Middle frontal gyrus (tissue), 1 donor: Measurements from ENCODE around the gene MSRB3.

Experiments
- DNase-seq: peaks from one replicate; pipeline ENCODE4 v3.0.0-alpha.2; 2015; ENCODE audit warnings: low spot score; ENCODE audit errors: extremely low spot score

The MSRB3 gene

GRCh38 chr12:65391711-65392110, 113.2 kb downstream of the MSRB3 start:
- DNase-seq: no peak

GRCh38 chr12:65392491-65392890, 114.0 kb downstream of the MSRB3 start:
- no peak for DNase-seq

GRCh38 chr12:65403188-65403587, 124.7 kb downstream of the MSRB3 start:
- no peak for DNase-seq

GRCh38 chr12:65407388-65408149, 129.1 kb downstream of the MSRB3 start:
- no peak for DNase-seq

GRCh38 chr12:65408441-65408840, 130.0 kb downstream of the MSRB3 start:
- no peak for DNase-seq

GRCh38 chr12:65409726-65410125, 131.2 kb downstream of the MSRB3 start:
- no peak for DNase-seq

- no peak for DNase-seq
These were observed 132.7 kb downstream of the MSRB3 start for GRCh38 chr12:65411171-65411570.

GRCh38 chr12:65414526-65414925, 136.0 kb downstream of the MSRB3 start:
- DNase-seq: no peak

- DNase-seq: no peak
These were observed 137.3 kb downstream of the MSRB3 start for GRCh38 chr12:65415826-65416225.

- DNase-seq: no peak
These were observed 141.0 kb downstream of the MSRB3 start for GRCh38 chr12:65419284-65420072.

- no peak for DNase-seq
These were observed 142.5 kb downstream of the MSRB3 start for GRCh38 chr12:65420941-65421340.

GRCh38 chr12:65427646-65428045, 149.2 kb downstream of the MSRB3 start:
- no peak for DNase-seq

- no peak for DNase-seq
These were observed 151.5 kb downstream of the MSRB3 start for GRCh38 chr12:65430006-65430405.

GRCh38 chr12:65430571-65431306, 152.3 kb downstream of the MSRB3 start:
- no peak for DNase-seq

- DNase-seq: peak; percentile 8
These were observed 153.6 kb downstream of the MSRB3 start for GRCh38 chr12:65432114-65432513.

- DNase-seq: no peak
These were observed 154.2 kb downstream of the MSRB3 start for GRCh38 chr12:65432651-65433050.

GRCh38 chr12:65434737-65435136, 156.3 kb downstream of the MSRB3 start:
- DNase-seq: no peak

- no peak for DNase-seq
These were observed 164.6 kb downstream of the MSRB3 start for GRCh38 chr12:65443038-65443437.

- DNase-seq: no peak
These were observed 166.5 kb downstream of the MSRB3 start for GRCh38 chr12:65444996-65445395.

GRCh38 chr12:65446901-65447300, 168.4 kb downstream of the MSRB3 start:
- no peak for DNase-seq

- no peak for DNase-seq
These were observed 170.9 kb downstream of the MSRB3 start for GRCh38 chr12:65449400-65449799.

GRCh38 chr12:65450625-65451024, 172.1 kb downstream of the MSRB3 start:
- DNase-seq: no peak
